Body of pancreas (tissue), 4 donors: ENCODE data around the gene EEPD1. TPM values are rescaled to one million over a fixed set of nuclear protein-coding genes. Genes with fewer than 3 reads are reported as not detected.

Experiments used
- ATAC-seq: fragments of 150-250 bp; one replicate; pipeline ENCODE4 v1.9.1; 2016
- DNase-seq, 4 donors: peaks; one replicate each; pipeline ENCODE4 v3.0.0-alpha.2; 2019
- H3K27ac ChIP-seq, 4 donors: fragments of 200-600 bp; sonication (generic); 1 replicate in 3 of 4; 2 replicates in 1 of 4; pipeline versions ENCODE4 v1.5.1 to v1.6.1; 2016 to 2019; ENCODE audit warnings: mild to moderate bottlenecking in 1 of 4, mixed read lengths in 1 of 4, moderate library complexity in 1 of 4
- H3K27me3 ChIP-seq, 2 donors: fragments of 200-600 bp; sonication (generic); one replicate each; pipeline ENCODE4 v1.6.0; 2016; ENCODE audit warnings: mild to moderate bottlenecking in 1 of 2
- H3K36me3 ChIP-seq, 2 donors: fragments of 200-600 bp; sonication (generic); replicated peaks in 1 of 2; 2 replicates each; pipeline ENCODE4 v1.5.1; 2016; ENCODE audit warnings: low read depth in 2 of 2; ENCODE audit not compliant: insufficient read depth in 1 of 2
- H3K4me1 ChIP-seq: fragments of 200-600 bp; sonication (generic); one replicate; pipeline ENCODE4 v1.6.0; 2016
- H3K4me3 ChIP-seq, 2 donors: fragments of 200-600 bp; sonication (generic); 1 replicate in 1 of 2; 2 replicates in 1 of 2; pipeline ENCODE4 v1.5.1; 2016 to 2019
- H3K9me3 ChIP-seq, 3 donors: fragments of 200-600 bp; sonication (generic); 1 replicate in 2 of 3; 2 replicates in 1 of 3; pipeline ENCODE4 v1.5.1; 2016
- CTCF ChIP-seq, 7 experiments: fragments of 450-650 bp in 4 of 7; fragments of 200-600 bp in 3 of 7; sonication (generic) in 3 of 7; IDR thresholded peaks; one replicate each; pipeline ENCODE4 v1.5.1; 2016 to 2019; ENCODE audit warnings: antibody characterized with exemption in 7 of 7
- POLR2A ChIP-seq, 3 donors: fragments of 450-650 bp; IDR thresholded peaks; one replicate each; pipeline ENCODE4 v1.6.1; 2016; ENCODE audit warnings: antibody characterized with exemption in 3 of 3, mild to moderate bottlenecking in 2 of 3
- WGBS, 2 donors: methylation state at CpG; one replicate each; pipeline ENCODE4 v1.1.5; 2017; 5-methylcytosine and 5-hydroxymethylcytosine counted together
- intact Hi-C: fragments of 100-400 bp; cut with DNase I; formaldehyde crosslinking; loops from one replicate; pipeline ENCODE4 v1.15.1; 2023
- total RNA-seq, 2 donors: library from RNA; depleted of rRNA; stranded (reverse); fragments of >200 nt; gene quantifications; one replicate each; pipeline ENCODE4 v1.1.0, GENCODE V29; 2016

EEPD1 gene
- total RNA-seq, 2 donors from 2014 or later, result 13.5 to 24.1 TPM

- Histone ChIP-seq H3K9me3 (no peaks in the 10 kb centered on the region), H3K36me3 (no peaks in the 10 kb centered on the region), H3K4me1 (peaks cover 21% of the 10 kb centered on the region), H3K27me3 (no peaks in the 10 kb centered on the region), H3K4me3 (no peak overlapping the region), H3K27ac (no peak overlapping the region)
- no peak for TF ChIP-seq POLR2A (IDR thresholded peaks at IDR 0.05)
- TF ChIP-seq CTCF (IDR thresholded peaks at IDR 0.05), result no peak
- DNase-seq, result no peak
- no peak for ATAC-seq
- intact Hi-C loops, result no loop called here
- 86 to 88% methylated on average over 9 of the region's 9 CpGs for WGBS, 2 donors
These were observed 56.2 kb downstream of the EEPD1 start for GRCh38 chr7:36208997-36209813.

- WGBS, 2 donors, result 67 to 71% methylated on average over 5 of the region's 5 CpGs
- H3K4me1 ChIP-seq, result peaks cover 21% of the 10 kb centered on the region
- no peak overlapping the region for H3K27ac ChIP-seq
- no peaks in the 10 kb centered on the region for H3K27me3 ChIP-seq
- no peak overlapping the region for H3K4me3 ChIP-seq
- intact Hi-C loops, result no loop called here
- H3K9me3 ChIP-seq, result no peaks in the 10 kb centered on the region
- no peak for DNase-seq
- TF ChIP-seq CTCF (IDR thresholded peaks at IDR 0.05) (no peak), POLR2A (IDR thresholded peaks at IDR 0.05) (no peak)
- no peaks in the 10 kb centered on the region for H3K36me3 ChIP-seq
- ATAC-seq, result no peak
These were observed 56.7 kb downstream of the EEPD1 start for GRCh38 chr7:36209814-36210183.

GRCh38 chr7:36210291-36210922, 57.4 kb downstream of the EEPD1 start:
- ATAC-seq, result no peak
- Histone ChIP-seq H3K4me3 (no peak overlapping the region), H3K9me3 (no peaks in the 10 kb centered on the region), H3K27ac (no peak overlapping the region), H3K27me3 (no peaks in the 10 kb centered on the region), H3K4me1 (peaks cover 21% of the 10 kb centered on the region), H3K36me3 (no peaks in the 10 kb centered on the region)
- intact Hi-C loops, result no loop called here
- DNase-seq, result no peak
- no peak for TF ChIP-seq POLR2A (IDR thresholded peaks at IDR 0.05)
- no peak for TF ChIP-seq CTCF (IDR thresholded peaks at IDR 0.05)
- WGBS, 2 donors, result 77 to 80% methylated on average over 5 of the region's 5 CpGs

- 90 to 92% methylated on average over 17 to 23 of the region's 23 CpGs for WGBS, 2 donors
- ATAC-seq, result no peak
These were observed 61.8 kb downstream of the EEPD1 start for GRCh38 chr7:36214608-36215456.

More at GRCh38 chr7:36214608-36215456, 61.8 kb downstream of the EEPD1 start:
- TF ChIP-seq POLR2A (IDR thresholded peaks at IDR 0.05) (no peak), CTCF (IDR thresholded peaks at IDR 0.05) (no peak)
- intact Hi-C loops, result no loop called here
- Histone ChIP-seq H3K36me3 (no peaks in the 10 kb centered on the region), H3K27me3 (no peaks in the 10 kb centered on the region), H3K9me3 (no peaks in the 10 kb centered on the region), H3K4me1 (peaks cover 18% of the 10 kb centered on the region), H3K27ac (no peak overlapping the region), H3K4me3 (no peak overlapping the region)
- DNase-seq, result no peak
